SK-N-MC (cell line): ENCODE measurements around the gene CLIC6.

Experiments used
- EZH2 ChIP-seq: fragments of 200-600 bp; sonication (generic); IDR thresholded peaks from one replicate; pipeline ENCODE4 v1.6.1; 2017; ENCODE audit warnings: antibody characterized with exemption
- POLR2AphosphoS5 ChIP-seq: IDR thresholded peaks from 2 replicates; pipeline ENCODE4 v1.6.1; 2012; ENCODE audit warnings: mild to moderate bottlenecking, low read depth, low read length, borderline replicate concordance

GRCh38 chr21:34619841-34620665 is 48.7 kb upstream of the CLIC6 start:
- TF ChIP-seq POLR2AphosphoS5: no peak
- no peak for TF ChIP-seq EZH2
